SK-N-SH treated with all-trans-retinoic acid at 6 μM for 48 hours (cell line): ENCODE measurements around the gene MON2.

Source experiments
- OSR1 ChIP-seq: fragments of 250-450 bp; sonication (Bioruptor Pico); IDR thresholded peaks from 2 replicates; pipeline ENCODE4 v1.8.0; 2022; ENCODE audit warnings: moderate library complexity, mild to moderate bottlenecking, inconsistent platforms
- PATZ1 ChIP-seq: fragments of 250-450 bp; sonication (Bioruptor Pico); IDR thresholded peaks from 2 replicates; pipeline ENCODE4 v1.8.0; 2020; ENCODE audit warnings: mild to moderate bottlenecking, moderate library complexity, borderline replicate concordance
- PPARA ChIP-seq: fragments of 250-450 bp; sonication (Bioruptor Pico); IDR thresholded peaks from 2 replicates; pipeline ENCODE4 v1.5.0; 2020; ENCODE audit warnings: mild to moderate bottlenecking, borderline replicate concordance
- TF ChIP-seq, protein P1 (sequence below): fragments of 250-450 bp; sonication (Bioruptor Pico); IDR thresholded peaks from 2 replicates; pipeline ENCODE4 v1.5.0; 2020; ENCODE audit warnings: mild to moderate bottlenecking, moderate library complexity

DNA sequence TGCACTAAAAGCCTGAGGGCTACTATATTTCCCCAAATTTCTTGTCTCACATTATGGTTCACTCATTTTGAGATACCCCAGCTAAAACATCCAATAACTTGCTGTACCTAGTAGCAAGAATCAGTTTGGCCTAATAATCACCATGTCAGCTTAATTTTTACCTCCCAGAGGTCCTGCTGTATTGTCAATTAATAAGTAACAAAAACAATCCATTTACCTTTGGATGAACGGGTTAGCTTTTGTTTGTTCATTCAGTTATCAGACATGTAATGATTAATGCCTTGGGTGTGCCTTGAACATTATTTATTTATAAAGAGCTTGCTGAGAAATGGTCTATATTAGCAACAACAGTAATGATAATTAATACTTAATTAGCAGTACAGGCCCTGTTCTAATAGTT is 57.0 kb downstream of the MON2 start:
- TF ChIP-seq, protein P1, sequence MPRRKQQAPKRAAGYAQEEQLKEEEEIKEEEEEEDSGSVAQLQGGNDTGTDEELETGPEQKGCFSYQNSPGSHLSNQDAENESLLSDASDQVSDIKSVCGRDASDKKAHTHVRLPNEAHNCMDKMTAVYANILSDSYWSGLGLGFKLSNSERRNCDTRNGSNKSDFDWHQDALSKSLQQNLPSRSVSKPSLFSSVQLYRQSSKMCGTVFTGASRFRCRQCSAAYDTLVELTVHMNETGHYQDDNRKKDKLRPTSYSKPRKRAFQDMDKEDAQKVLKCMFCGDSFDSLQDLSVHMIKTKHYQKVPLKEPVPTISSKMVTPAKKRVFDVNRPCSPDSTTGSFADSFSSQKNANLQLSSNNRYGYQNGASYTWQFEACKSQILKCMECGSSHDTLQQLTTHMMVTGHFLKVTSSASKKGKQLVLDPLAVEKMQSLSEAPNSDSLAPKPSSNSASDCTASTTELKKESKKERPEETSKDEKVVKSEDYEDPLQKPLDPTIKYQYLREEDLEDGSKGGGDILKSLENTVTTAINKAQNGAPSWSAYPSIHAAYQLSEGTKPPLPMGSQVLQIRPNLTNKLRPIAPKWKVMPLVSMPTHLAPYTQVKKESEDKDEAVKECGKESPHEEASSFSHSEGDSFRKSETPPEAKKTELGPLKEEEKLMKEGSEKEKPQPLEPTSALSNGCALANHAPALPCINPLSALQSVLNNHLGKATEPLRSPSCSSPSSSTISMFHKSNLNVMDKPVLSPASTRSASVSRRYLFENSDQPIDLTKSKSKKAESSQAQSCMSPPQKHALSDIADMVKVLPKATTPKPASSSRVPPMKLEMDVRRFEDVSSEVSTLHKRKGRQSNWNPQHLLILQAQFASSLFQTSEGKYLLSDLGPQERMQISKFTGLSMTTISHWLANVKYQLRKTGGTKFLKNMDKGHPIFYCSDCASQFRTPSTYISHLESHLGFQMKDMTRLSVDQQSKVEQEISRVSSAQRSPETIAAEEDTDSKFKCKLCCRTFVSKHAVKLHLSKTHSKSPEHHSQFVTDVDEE (CRISPR knock-in tag), result no peak
- no peak for TF ChIP-seq PATZ1 (CRISPR knock-in tag)
- TF ChIP-seq PPARA, result no peak
- no peak for TF ChIP-seq OSR1 (CRISPR knock-in tag)
